Thoracic aorta (tissue), 2 donors: ENCODE data around the gene JPT2. TPM values are rescaled to one million over a fixed set of nuclear protein-coding genes. Genes with fewer than 3 reads are reported as not detected.

Experiments
- ATAC-seq: fragments of 150-250 bp; one replicate; pipeline ENCODE4 v1.8.0; 2017; ENCODE audit warnings: low read depth; ENCODE audit not compliant: insufficient number of reproducible peaks, low FRiP score
- DNase-seq: peaks from one replicate; pipeline ENCODE4 v3.0.0-alpha.2; 2020; ENCODE audit warnings: low spot score
- H3K27ac ChIP-seq, 2 donors: fragments of 200-600 bp; sonication (generic); 1 replicate in 1 of 2; 2 replicates in 1 of 2; pipeline ENCODE4 v1.5.1; 2016; ENCODE audit warnings: mild to moderate bottlenecking in 2 of 2, moderate library complexity in 2 of 2
- H3K27me3 ChIP-seq: fragments of 200-600 bp; sonication (generic); replicated peaks from 2 replicates; pipeline ENCODE4 v1.6.0; 2016; ENCODE audit warnings: mild to moderate bottlenecking; ENCODE audit not compliant: insufficient read depth
- H3K36me3 ChIP-seq: fragments of 200-600 bp; sonication (generic); one replicate; pipeline ENCODE4 v1.5.1; 2016
- H3K4me1 ChIP-seq, 2 donors: fragments of 200-600 bp; sonication (generic); 1 replicate in 1 of 2; 2 replicates in 1 of 2; pipeline versions ENCODE4 v1.5.1 to v1.6.0; 2016; ENCODE audit warnings: low read depth in 2 of 2, mild to moderate bottlenecking in 1 of 2; ENCODE audit not compliant: control insufficient read depth in 1 of 2
- H3K4me3 ChIP-seq: fragments of 200-600 bp; sonication (generic); 2 replicates; pipeline ENCODE4 v1.5.1; 2016; ENCODE audit warnings: mild to moderate bottlenecking
- H3K9me3 ChIP-seq: fragments of 200-600 bp; sonication (generic); 2 replicates; pipeline ENCODE4 v1.5.1; 2016
- total RNA-seq, 2 donors: library from RNA; depleted of rRNA; stranded (reverse); fragments of >200 nt; gene quantifications; one replicate each; pipeline versions ENCODE4 v1.1.0 to v1.2.3, GENCODE V29; 2016
- TF ChIP-seq, protein P1 (sequence below): fragments of 200-600 bp; sonication (generic); IDR thresholded peaks from one replicate; pipeline ENCODE4 v1.5.1; 2019; ENCODE audit warnings: antibody characterized with exemption

The JPT2 gene
- total RNA-seq, 2 donors from 2014 or later, result 17.1 to 26.1 TPM

DNA sequence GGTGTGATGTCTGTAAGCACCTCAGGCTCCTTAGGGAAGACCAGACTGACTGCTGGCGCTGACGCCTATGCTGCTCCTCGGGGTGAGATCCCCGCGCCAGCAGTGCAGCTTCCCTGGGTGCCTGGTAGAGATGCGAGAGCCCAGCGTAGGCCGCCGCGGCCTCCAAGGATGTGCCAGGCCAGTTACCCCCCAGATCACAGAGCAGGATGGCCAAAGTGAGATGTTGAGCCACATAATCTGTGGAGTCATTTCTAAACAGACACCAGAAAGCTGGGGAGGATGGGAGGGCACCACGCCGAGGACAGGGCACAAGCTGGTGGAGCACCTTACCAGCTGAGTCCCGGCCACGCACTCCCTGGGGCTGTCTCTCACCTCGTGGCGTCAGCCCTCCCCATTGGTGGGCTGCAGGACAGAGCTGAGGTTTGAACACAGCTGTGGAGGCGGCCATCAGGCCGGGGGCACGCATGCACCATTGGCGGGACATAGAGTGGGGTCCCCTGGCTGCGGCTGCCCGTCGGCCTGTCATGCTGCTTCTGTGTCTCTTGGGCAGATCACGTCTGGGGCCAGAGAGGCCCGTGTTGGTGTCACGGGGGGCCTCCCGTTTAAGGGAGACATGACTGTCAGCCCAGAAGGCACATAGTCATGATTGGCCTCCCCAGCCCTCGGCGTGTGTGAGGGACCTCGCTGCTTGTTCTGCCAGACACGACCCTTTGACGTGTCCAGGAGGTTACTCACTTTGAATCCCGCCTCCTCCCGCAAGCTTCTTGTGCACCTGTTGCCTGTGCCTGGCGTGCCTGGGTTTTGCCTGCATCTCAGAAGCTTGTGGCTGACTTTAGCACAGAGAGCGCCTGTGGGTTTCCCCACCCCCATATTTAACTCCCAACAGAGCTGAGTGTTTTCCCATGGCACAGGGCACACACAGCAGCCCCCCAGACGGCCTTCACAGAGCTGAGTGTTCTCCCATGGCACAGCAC lies 49.9 kb downstream of the JPT2 start:
- TF ChIP-seq, protein P1, sequence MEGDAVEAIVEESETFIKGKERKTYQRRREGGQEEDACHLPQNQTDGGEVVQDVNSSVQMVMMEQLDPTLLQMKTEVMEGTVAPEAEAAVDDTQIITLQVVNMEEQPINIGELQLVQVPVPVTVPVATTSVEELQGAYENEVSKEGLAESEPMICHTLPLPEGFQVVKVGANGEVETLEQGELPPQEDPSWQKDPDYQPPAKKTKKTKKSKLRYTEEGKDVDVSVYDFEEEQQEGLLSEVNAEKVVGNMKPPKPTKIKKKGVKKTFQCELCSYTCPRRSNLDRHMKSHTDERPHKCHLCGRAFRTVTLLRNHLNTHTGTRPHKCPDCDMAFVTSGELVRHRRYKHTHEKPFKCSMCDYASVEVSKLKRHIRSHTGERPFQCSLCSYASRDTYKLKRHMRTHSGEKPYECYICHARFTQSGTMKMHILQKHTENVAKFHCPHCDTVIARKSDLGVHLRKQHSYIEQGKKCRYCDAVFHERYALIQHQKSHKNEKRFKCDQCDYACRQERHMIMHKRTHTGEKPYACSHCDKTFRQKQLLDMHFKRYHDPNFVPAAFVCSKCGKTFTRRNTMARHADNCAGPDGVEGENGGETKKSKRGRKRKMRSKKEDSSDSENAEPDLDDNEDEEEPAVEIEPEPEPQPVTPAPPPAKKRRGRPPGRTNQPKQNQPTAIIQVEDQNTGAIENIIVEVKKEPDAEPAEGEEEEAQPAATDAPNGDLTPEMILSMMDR, result no peak
- Histone ChIP-seq H3K4me1 (peaks cover 5 to 6% of the 10 kb centered on the region in 2 donors), H3K27me3 (no peaks in the 10 kb centered on the region), H3K4me3 (no peak overlapping the region), H3K9me3 (no peaks in the 10 kb centered on the region), H3K27ac (no peak overlapping the region), H3K36me3 (peaks cover 36% of the 10 kb centered on the region)
- DNase-seq (no peak), ATAC-seq (no peak)

DNA sequence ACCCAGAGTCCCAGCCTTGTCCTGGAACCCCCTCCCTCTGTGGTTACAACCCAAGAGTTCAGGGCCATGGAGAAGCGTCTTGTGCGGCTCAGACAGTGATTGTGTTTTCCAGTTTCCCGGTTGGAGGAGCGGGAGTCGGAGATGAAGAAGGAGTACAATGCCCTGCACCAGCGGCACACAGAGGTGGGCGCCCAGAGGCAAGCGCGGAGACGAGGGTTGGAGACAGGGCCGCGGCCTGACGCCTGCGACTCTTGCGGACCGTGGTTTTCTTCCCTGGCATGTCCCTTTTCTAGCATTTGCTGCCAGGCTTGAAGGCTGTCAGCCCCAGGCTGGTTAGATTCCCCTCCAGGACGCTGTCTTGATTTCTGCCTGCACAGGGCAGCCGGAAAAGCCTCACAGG lies 50.9 kb downstream of the JPT2 start:
- DNase-seq, result no peak
- Histone ChIP-seq H3K4me3 (no peak overlapping the region), H3K4me1 (no peaks in the 10 kb centered on the region), H3K9me3 (no peaks in the 10 kb centered on the region), H3K27ac (no peak overlapping the region), H3K36me3 (peaks cover 42% of the 10 kb centered on the region), H3K27me3 (no peaks in the 10 kb centered on the region)
- ATAC-seq, result no peak
- TF ChIP-seq, protein P1, result no peak

DNA sequence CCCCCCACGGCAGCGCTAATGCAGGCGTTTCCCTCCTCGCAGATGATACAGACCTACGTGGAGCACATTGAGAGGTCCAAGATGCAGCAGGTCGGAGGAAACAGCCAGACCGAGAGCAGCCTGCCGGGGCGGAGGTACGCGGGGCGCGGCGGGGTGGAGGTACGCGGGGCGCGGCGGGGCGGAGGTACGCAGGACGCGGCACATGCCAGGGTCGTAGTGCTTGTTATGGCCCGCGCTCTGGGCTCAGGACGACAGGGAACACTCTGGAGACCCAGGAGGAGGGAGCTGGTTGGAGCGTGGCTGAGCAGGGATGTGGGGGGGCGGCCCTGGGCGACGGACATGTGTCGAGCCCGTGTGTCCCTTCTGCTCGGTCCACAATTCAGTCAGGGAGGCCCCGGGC lies 51.4 kb downstream of the JPT2 start:
- DNase-seq (no peak), ATAC-seq (no peak)
- Histone ChIP-seq H3K36me3 (peaks cover 45% of the 10 kb centered on the region), H3K27me3 (no peaks in the 10 kb centered on the region), H3K9me3 (no peaks in the 10 kb centered on the region), H3K4me3 (no peak overlapping the region), H3K27ac (no peak overlapping the region), H3K4me1 (no peaks in the 10 kb centered on the region)
- TF ChIP-seq, protein P1, result no peak

DNA sequence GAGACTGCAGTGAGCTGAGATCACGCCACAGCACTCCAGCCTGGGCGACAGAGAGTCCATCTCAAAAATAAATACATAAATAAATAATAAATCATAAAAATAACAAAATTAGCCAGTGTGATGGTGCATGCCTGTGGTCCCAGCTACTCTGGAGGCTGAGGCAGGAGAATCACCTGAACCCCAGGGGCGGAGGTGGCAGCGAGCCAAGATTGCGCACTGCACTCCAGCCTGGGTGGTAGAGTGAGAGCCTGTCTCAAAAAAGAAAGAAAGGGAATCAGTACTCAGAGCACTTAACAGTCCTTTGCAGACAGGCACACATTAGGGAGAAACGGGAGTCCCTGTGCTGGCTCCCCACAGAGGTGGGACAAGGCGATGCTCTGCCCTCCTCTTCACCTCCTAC lies 53.0 kb downstream of the JPT2 start:
- peaks cover 42% of the 10 kb centered on the region for H3K36me3 ChIP-seq
- no peak overlapping the region for H3K4me3 ChIP-seq
- H3K4me1 ChIP-seq, result no peaks in the 10 kb centered on the region
- H3K27ac ChIP-seq, result no peak overlapping the region
- H3K9me3 ChIP-seq, result no peaks in the 10 kb centered on the region
- TF ChIP-seq, protein P1, result no peak
- DNase-seq, result no peak
- H3K27me3 ChIP-seq, result no peaks in the 10 kb centered on the region
- no peak for ATAC-seq

DNA sequence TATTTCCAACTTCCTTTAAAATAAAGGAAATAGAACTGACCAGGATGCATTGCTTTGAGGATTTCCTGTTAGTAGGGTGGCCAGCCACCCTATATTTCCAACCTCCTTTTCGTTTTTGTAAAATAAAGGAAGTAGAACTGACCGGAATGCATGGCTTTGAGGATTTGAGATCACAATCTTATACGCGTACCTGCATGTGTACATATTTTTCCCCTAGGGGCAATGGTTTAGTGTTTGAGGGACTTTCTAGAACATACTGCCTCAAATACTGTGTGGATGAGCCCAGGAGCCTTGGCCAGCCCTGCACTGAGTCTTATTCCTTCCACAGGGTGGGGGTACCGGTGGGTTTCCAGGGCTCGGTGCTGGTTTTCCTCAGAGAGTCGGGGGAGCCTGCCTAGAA lies 53.5 kb downstream of the JPT2 start:
- H3K4me3 ChIP-seq, result no peak overlapping the region
- ATAC-seq, result no peak
- H3K9me3 ChIP-seq, result no peaks in the 10 kb centered on the region
- H3K27ac ChIP-seq, result no peak overlapping the region
- no peaks in the 10 kb centered on the region for H3K4me1 ChIP-seq
- DNase-seq, result no peak
- TF ChIP-seq, protein P1, result no peak
- H3K36me3 ChIP-seq, result peaks cover 37% of the 10 kb centered on the region
- no peaks in the 10 kb centered on the region for H3K27me3 ChIP-seq
